ENCODE measurements around the gene SLC39A6.

- no peak for TF ChIP-seq CTCF (tag by site-specific recombination; IDR thresholded peaks at IDR 0.05)
- no peak for TF ChIP-seq ZNF785 (tag by site-specific recombination; IDR thresholded peaks at IDR 0.05)
- no peak for TF ChIP-seq TCF7L2 (IDR thresholded peaks at IDR 0.05; ENCODE audit: borderline replicate concordance, low read depth, low read length)
- TF ChIP-seq REST (tag by site-specific recombination; IDR thresholded peaks at IDR 0.05): no peak
- TF ChIP-seq MYNN (tag by site-specific recombination; IDR thresholded peaks at IDR 0.05; ENCODE audit: borderline replicate concordance): no peak
- TF ChIP-seq ZNF280C (tag by site-specific recombination; IDR thresholded peaks at IDR 0.05): no peak
- no peak for TF ChIP-seq ZNF138 (tag by site-specific recombination; IDR thresholded peaks at IDR 0.05; ENCODE audit: borderline replicate concordance)
- no peak for TF ChIP-seq ZNF449 (tag by site-specific recombination; IDR thresholded peaks at IDR 0.05)
- TF ChIP-seq PRDM10 (tag by site-specific recombination; IDR thresholded peaks at IDR 0.05): no peak
- no peak for TF ChIP-seq ZNF433 (tag by site-specific recombination; IDR thresholded peaks at IDR 0.05; ENCODE audit: low read depth)
- TF ChIP-seq ZFHX2 (tag by site-specific recombination; conservative IDR thresholded peaks at IDR 0.05): no peak
Measured at GRCh38 chr18:36114251-36114650, 14.9 kb downstream of the SLC39A6 start.
